GM12872 (cell line): ENCODE data around the gene DUSP22.

ENCODE experiments used
- CTCF ChIP-seq: IDR thresholded peaks from 3 replicates; pipeline ENCODE4 v1.5.1; 2011; ENCODE audit warnings: low read depth, mild to moderate bottlenecking, low read length, moderate library complexity; ENCODE audit not compliant: insufficient read depth

Gene DUSP22

GRCh38 chr6:347951-348859, 55.9 kb downstream of the DUSP22 start:
- TF ChIP-seq CTCF, result no peak

DNA sequence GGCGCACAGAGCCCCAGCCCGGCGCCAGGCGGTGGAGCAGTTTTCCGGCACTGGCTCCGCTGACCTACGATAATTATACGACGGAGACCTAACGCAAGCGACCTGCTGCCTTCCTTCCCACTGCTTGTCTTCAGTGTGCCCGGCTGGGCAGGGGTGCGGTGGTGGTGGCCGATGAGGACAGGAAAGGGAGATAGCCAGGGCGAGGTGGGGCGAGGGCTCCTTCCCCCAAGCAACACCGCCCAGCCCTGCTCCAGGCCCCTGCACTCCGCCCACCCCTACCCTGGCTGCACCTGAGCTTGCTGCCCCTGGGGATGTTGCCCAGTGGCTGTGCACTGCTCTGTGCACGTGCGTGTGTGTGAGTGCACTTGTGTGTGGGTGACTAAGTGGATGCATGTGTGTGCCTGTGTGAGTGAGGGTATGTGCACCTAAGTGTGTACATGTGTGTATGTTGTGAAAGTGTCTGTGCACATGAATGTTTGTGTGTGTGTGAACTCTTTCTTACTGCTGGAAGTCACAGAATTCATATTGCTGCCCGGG, 56.6 kb downstream of the DUSP22 start:
- TF ChIP-seq CTCF, result no peak

DNA sequence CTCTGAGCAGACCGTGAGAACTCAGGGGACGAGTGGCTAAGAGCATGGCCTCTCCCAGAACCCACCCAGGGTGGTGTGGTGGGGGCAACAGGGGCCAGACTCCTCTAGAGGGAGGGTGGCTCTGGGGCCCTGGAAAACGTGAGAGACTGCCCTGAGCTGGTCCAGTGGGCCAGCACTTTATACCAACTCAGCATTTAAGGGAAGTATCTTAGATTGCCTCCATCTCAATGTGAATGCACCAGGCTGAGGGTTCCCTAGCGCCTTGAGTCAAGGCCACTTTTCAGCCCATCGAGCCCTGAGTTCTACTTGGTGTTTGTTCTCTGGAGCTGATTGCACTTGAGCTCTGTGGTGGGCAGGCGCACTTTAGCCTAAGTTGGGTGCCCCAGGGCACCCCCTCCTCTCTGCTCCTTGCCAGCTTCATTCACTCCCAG, 57.2 kb downstream of the DUSP22 start:
- no peak for TF ChIP-seq CTCF

DNA sequence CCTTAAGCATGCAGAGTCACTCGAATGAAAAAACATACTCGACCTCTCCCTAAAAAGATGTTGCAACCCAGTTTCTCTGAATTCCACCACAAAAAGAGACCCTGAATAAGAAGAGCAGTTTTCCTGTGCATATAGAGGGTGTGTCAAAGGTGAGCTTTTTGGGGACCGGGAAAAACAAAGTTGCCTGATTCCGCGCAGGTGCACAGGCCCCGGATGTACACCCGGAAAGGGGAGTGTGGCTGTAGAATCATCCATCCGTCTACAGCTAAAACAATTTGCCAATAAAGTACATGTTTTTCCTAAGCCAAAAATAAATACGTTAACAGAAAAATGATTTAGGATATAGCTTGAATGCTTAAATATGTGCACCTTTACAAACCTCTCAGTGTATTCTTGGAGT, 58.1 kb downstream of the DUSP22 start:
- TF ChIP-seq CTCF, result no peak

DNA sequence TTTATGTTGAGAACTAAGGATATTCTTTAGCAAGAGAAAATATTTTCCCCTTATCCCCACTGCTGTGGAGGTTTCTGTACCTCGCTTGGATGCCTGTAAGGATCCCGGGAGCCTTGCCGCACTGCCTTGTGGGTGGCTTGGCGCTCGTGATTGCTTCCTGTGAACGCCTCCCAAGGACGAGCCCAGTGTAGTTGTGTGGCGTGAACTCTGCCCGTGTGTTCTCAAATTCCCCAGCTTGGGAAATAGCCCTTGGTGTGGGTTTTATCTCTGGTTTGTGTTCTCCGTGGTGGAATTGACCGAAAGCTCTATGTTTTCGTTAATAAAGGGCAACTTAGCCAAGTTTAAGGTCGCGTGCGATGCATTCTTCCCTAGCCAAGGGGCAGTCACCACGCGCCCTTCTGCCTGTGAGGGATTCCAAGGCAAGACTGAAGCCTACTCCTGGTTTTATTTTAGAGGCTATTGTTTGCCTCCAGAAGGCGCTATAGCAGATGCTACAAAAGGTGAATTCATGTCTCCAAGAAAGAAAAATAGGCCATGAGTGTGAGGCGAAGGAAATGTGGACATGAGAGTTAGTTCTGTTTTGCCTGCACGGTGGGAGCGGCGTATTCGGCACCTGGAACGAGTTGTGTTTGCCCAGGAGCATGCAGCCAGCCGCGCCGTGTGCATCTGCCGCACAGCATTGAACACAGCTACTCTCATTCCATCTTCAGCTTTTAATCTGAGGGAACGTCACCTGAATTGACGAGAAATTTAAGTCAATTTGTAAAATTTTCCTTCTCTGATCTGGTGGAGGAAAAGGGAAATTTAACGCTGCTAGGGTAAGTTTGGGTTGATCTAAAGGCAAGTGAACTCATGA, 59.0 kb downstream of the DUSP22 start:
- TF ChIP-seq CTCF, result no peak

- TF ChIP-seq CTCF, result no peak
Observed at GRCh38 chr6:351867-352289, 59.6 kb downstream of the DUSP22 start.

- no peak for TF ChIP-seq CTCF
Observed at GRCh38 chr6:352474-352873, 60.2 kb downstream of the DUSP22 start.
